Stimulated activated CD4-positive, alpha-beta T cell treated with anti-CD3 and anti-CD28 coated beads, Interleukin-4, amount 100 ng/mL, for 48 hours (primary cell): ENCODE results near the gene ADAMTS13.

ENCODE experiments used
- DNase-seq, 2 donors: peaks; one replicate each; pipeline ENCODE4 v3.0.0-alpha.2; 2020; ENCODE audit warnings: low read depth in 2 of 2

The ADAMTS13 gene

GRCh38 chr9:133472277-133472645 is 50.1 kb downstream of the ADAMTS13 start:
- no peak for DNase-seq

- no peak for DNase-seq
Measured at GRCh38 chr9:133472753-133473378, 50.7 kb downstream of the ADAMTS13 start.

- DNase-seq: no peak
Measured at GRCh38 chr9:133473743-133474142, 51.6 kb downstream of the ADAMTS13 start.

- no peak for DNase-seq
Measured at GRCh38 chr9:133474215-133474614, 52.0 kb downstream of the ADAMTS13 start.

GRCh38 chr9:133474853-133475252 is 52.7 kb downstream of the ADAMTS13 start:
- DNase-seq: no peak

- DNase-seq: no peak
Measured at GRCh38 chr9:133475292-133476012, 53.3 kb downstream of the ADAMTS13 start.

GRCh38 chr9:133476036-133476931 is 54.1 kb downstream of the ADAMTS13 start:
- DNase-seq: no peak

GRCh38 chr9:133476941-133477340 is 54.8 kb downstream of the ADAMTS13 start:
- no peak for DNase-seq

GRCh38 chr9:133477461-133477860 is 55.3 kb downstream of the ADAMTS13 start:
- no peak for DNase-seq

GRCh38 chr9:133477992-133478850 is 56.1 kb downstream of the ADAMTS13 start:
- DNase-seq: no peak

GRCh38 chr9:133478851-133479711 is 56.9 kb downstream of the ADAMTS13 start, which contains the start of gene SLC2A6:
Gene SLC2A6, minus strand, starts transcription at chr9:133479099. Its CDS starts 40 bp downstream, at chr9:133479059.
- DNase-seq: peak; percentile 73 to 76

GRCh38 chr9:133483611-133484010 is 61.4 kb downstream of the ADAMTS13 start:
- DNase-seq: no peak

- DNase-seq: no peak
Measured at GRCh38 chr9:133484671-133485437, 62.7 kb downstream of the ADAMTS13 start.

- no peak for DNase-seq
Measured at GRCh38 chr9:133485531-133486260, 63.5 kb downstream of the ADAMTS13 start.

- DNase-seq: no peak
Measured at GRCh38 chr9:133487331-133487725, 65.2 kb downstream of the ADAMTS13 start.

- no peak for DNase-seq
Measured at GRCh38 chr9:133488686-133489252, 66.6 kb downstream of the ADAMTS13 start.

GRCh38 chr9:133489253-133490190 is 67.4 kb downstream of the ADAMTS13 start:
- no peak for DNase-seq
